GM23248 (cell line): Measurements from ENCODE around the gene DDR1.

ENCODE experiments used
- EZH2 ChIP-seq: fragments of 200-600 bp; sonication (generic); IDR thresholded peaks from 2 replicates; pipeline ENCODE4 v1.6.1; 2018; ENCODE audit warnings: antibody characterized with exemption, mild to moderate bottlenecking; ENCODE audit not compliant: insufficient read depth, poor library complexity, severe bottlenecking
- EZH2phosphoT487 ChIP-seq: fragments of 200-600 bp; sonication (generic); IDR thresholded peaks from 2 replicates; pipeline ENCODE4 v1.6.1; 2018; ENCODE audit warnings: antibody characterized with exemption, moderate library complexity, mild to moderate bottlenecking, low read depth; ENCODE audit not compliant: insufficient read depth

DNA sequence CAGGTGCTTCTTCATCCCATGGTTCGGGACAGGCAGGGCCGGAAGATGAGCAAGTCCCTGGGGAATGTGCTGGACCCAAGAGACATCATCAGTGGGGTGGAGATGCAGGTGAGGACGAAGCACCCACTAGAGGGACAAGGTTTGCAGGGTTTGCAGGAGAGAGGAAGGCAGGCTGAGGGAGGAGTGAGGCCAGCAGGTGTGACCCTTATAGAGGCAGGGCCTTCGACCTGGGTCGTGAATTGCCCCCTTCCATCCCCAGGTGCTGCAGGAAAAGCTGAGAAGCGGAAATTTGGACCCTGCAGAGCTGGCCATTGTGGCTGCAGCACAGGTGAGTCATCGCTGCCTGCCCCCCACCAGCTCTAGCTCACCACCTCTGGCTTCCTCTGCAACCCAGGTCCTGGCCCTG is 38.1 kb downstream of the DDR1 start:
- TF ChIP-seq EZH2, result no peak
- no peak for TF ChIP-seq EZH2phosphoT487
